Left renal cortex interstitium (tissue), 4 donors: Measurements from ENCODE around the gene SLC9A3. TPM values are rescaled to one million over a fixed set of nuclear protein-coding genes. Genes with fewer than 3 reads are reported as not detected.
"Not testable (repeated sequence)": the region's sequence is repeated elsewhere in the genome, so short reads cannot be mapped to it uniquely, and the experiment has no call there.

Source experiments
- DNase-seq, 4 donors: peaks; one replicate each; pipeline ENCODE4 v3.0.0-alpha.2; 2013; ENCODE audit warnings: low read depth in 4 of 4, low spot score in 2 of 4, missing footprints in 1 of 4
- polyA plus RNA-seq, 4 donors: library from polyadenylated mRNA; unstranded; fragments of 120-200 nt; gene quantifications; one replicate each; pipeline ENCODE4 v1.2.1, GENCODE V29; 2013; ENCODE audit not compliant: insufficient read length in 4 of 4

SLC9A3 gene
- polyA plus RNA-seq, 4 donors, result 39.7 to 60.5 (median 52.2) TPM

- no peak for DNase-seq
These were observed 45.8 kb downstream of the SLC9A3 start for GRCh38 chr5:478369-478981.

- no peak for DNase-seq
These were observed 46.4 kb downstream of the SLC9A3 start for GRCh38 chr5:477871-478270.

GRCh38 chr5:477247-477646 lies 47.0 kb downstream of the SLC9A3 start:
- DNase-seq, result no peak

GRCh38 chr5:476814-477175 lies 47.5 kb downstream of the SLC9A3 start:
- no peak for DNase-seq

GRCh38 chr5:476102-476813 lies 48.0 kb downstream of the SLC9A3 start:
- no peak for DNase-seq

- no peak for DNase-seq
These were observed 48.5 kb downstream of the SLC9A3 start for GRCh38 chr5:475704-476101.

GRCh38 chr5:474840-475661 lies 49.2 kb downstream of the SLC9A3 start:
- no peak for DNase-seq

GRCh38 chr5:474232-474839 lies 49.9 kb downstream of the SLC9A3 start:
- DNase-seq, result not testable (repeated sequence)

GRCh38 chr5:473551-474192 lies 50.6 kb downstream of the SLC9A3 start:
- no peak for DNase-seq

GRCh38 chr5:472656-473550 lies 51.3 kb downstream of the SLC9A3 start:
- peak in 2 of 4 donors; percentile 47 to 63 for DNase-seq

GRCh38 chr5:472076-472655 lies 52.1 kb downstream of the SLC9A3 start:
- no peak for DNase-seq

GRCh38 chr5:471750-472058 lies 52.5 kb downstream of the SLC9A3 start:
- DNase-seq, result no peak

GRCh38 chr5:470961-471749 lies 53.1 kb downstream of the SLC9A3 start:
- no peak for DNase-seq

GRCh38 chr5:469752-470483 lies 54.3 kb downstream of the SLC9A3 start:
- DNase-seq, result no peak

GRCh38 chr5:468401-468800 lies 55.8 kb downstream of the SLC9A3 start:
- no peak for DNase-seq

- no peak for DNase-seq
These were observed 57.5 kb downstream of the SLC9A3 start for GRCh38 chr5:466661-467310.

GRCh38 chr5:465591-466403 lies 58.5 kb downstream of the SLC9A3 start:
- DNase-seq, result no peak
